ENCODE data around the gene HDGFL2.

HDGFL2 gene

GRCh38 chr19:4510435-4511255 lies 38.5 kb downstream of the HDGFL2 start:
- Histone ChIP-seq H4K8ac (ENCODE audit: low read depth, low read length) (no peak overlapping the region), H3K36me3 (ENCODE audit: control insufficient read depth, insufficient read depth, low read length) (no peaks in the 10 kb centered on the region), H2BK15ac (replicated peaks; ENCODE audit: low read depth) (no peak overlapping the region)

GRCh38 chr19:4511300-4512054 lies 39.4 kb downstream of the HDGFL2 start:
- H4K5ac ChIP-seq (ENCODE audit: low read length), result no peak overlapping the region
- no peaks in the 10 kb centered on the region for H3K4me1 ChIP-seq (ENCODE audit: control insufficient read depth, low read depth, low read length)
- H3K18ac ChIP-seq (ENCODE audit: low read length), result no peak overlapping the region
- no peak overlapping the region for H3K4me3 ChIP-seq (ENCODE audit: low read length)
- H3K9ac ChIP-seq (ENCODE audit: low read length), result no peak overlapping the region
- H3K27me3 ChIP-seq (ENCODE audit: insufficient read depth, low read length, poor library complexity), result no peaks in the 10 kb centered on the region
- no peak overlapping the region for H3K4ac ChIP-seq (ENCODE audit: low read depth, low read length)
- H3K79me2 ChIP-seq (ENCODE audit: control insufficient read depth, insufficient read depth, low read length), result no peaks in the 10 kb centered on the region
- H3K56ac ChIP-seq (ENCODE audit: low read length), result no peak overlapping the region
- H3K4me2 ChIP-seq (ENCODE audit: low read length), result no peak overlapping the region
- no peak overlapping the region for H3K23ac ChIP-seq (ENCODE audit: low read length)
- H3K27ac ChIP-seq (ENCODE audit: low read depth, low read length), result no peak overlapping the region
- H2BK5ac ChIP-seq (ENCODE audit: low read length), result no peak overlapping the region
- no peak overlapping the region for H4K8ac ChIP-seq (ENCODE audit: low read depth, low read length)
- no peak overlapping the region for H2BK120ac ChIP-seq (ENCODE audit: low read depth, low read length)
- H3K79me1 ChIP-seq (ENCODE audit: low read length), result no peaks in the 10 kb centered on the region
- H2AK5ac ChIP-seq (ENCODE audit: low read length), result no peak overlapping the region
- no peak overlapping the region for H2BK15ac ChIP-seq (replicated peaks; ENCODE audit: low read depth)
- H3K36me3 ChIP-seq (ENCODE audit: control insufficient read depth, insufficient read depth, low read length), result no peaks in the 10 kb centered on the region
- no CpG with 5 or more reads among the region's 27 CpGs for WGBS (ENCODE audit: extremely low coverage, insufficient coverage, low lambda C conversion rate)
- no peak for DNase-seq

More at GRCh38 chr19:4510435-4511255, 38.5 kb downstream of the HDGFL2 start:
- no peak overlapping the region for H3K4me3 ChIP-seq (ENCODE audit: low read length)
- no peak overlapping the region for H2BK5ac ChIP-seq (ENCODE audit: low read length)
- H3K18ac ChIP-seq (ENCODE audit: low read length), result no peak overlapping the region
- no peaks in the 10 kb centered on the region for H3K79me1 ChIP-seq (ENCODE audit: low read length)
- H3K79me2 ChIP-seq (ENCODE audit: control insufficient read depth, insufficient read depth, low read length), result no peaks in the 10 kb centered on the region
- no peak overlapping the region for H2BK120ac ChIP-seq (ENCODE audit: low read depth, low read length)
- no peak overlapping the region for H3K9ac ChIP-seq (ENCODE audit: low read length)
- no peak overlapping the region for H2AK5ac ChIP-seq (ENCODE audit: low read length)
- no peak for DNase-seq
- H3K4me1 ChIP-seq (ENCODE audit: control insufficient read depth, low read depth, low read length), result no peaks in the 10 kb centered on the region
- no CpG with 5 or more reads among the region's 37 CpGs for WGBS (ENCODE audit: extremely low coverage, insufficient coverage, low lambda C conversion rate)
- H3K56ac ChIP-seq (ENCODE audit: low read length), result no peak overlapping the region
- H3K27me3 ChIP-seq (ENCODE audit: insufficient read depth, low read length, poor library complexity), result no peaks in the 10 kb centered on the region
- no peak overlapping the region for H3K27ac ChIP-seq (ENCODE audit: low read depth, low read length)
- H4K5ac ChIP-seq (ENCODE audit: low read length), result no peak overlapping the region
- H3K23ac ChIP-seq (ENCODE audit: low read length), result no peak overlapping the region
- H3K4me2 ChIP-seq (ENCODE audit: low read length), result no peak overlapping the region
- no peak overlapping the region for H3K4ac ChIP-seq (ENCODE audit: low read depth, low read length)

- Histone ChIP-seq H3K18ac (ENCODE audit: low read length) (no peak overlapping the region), H3K36me3 (ENCODE audit: control insufficient read depth, insufficient read depth, low read length) (no peaks in the 10 kb centered on the region), H2BK15ac (replicated peaks; ENCODE audit: low read depth) (no peak overlapping the region), H3K4me1 (ENCODE audit: control insufficient read depth, low read depth, low read length) (no peaks in the 10 kb centered on the region), H3K27ac (ENCODE audit: low read depth, low read length) (no peak overlapping the region), H4K5ac (ENCODE audit: low read length) (no peak overlapping the region), H4K8ac (ENCODE audit: low read depth, low read length) (no peak overlapping the region), H2AK5ac (ENCODE audit: low read length) (no peak overlapping the region), H3K4me3 (ENCODE audit: low read length) (no peak overlapping the region), H3K23ac (ENCODE audit: low read length) (no peak overlapping the region), H3K9ac (ENCODE audit: low read length) (no peak overlapping the region), H3K4me2 (ENCODE audit: low read length) (no peak overlapping the region), H2BK5ac (ENCODE audit: low read length) (no peak overlapping the region), H3K79me1 (ENCODE audit: low read length) (no peaks in the 10 kb centered on the region), H3K79me2 (ENCODE audit: control insufficient read depth, insufficient read depth, low read length) (no peaks in the 10 kb centered on the region), H3K27me3 (ENCODE audit: insufficient read depth, low read length, poor library complexity) (no peaks in the 10 kb centered on the region), H2BK120ac (ENCODE audit: low read depth, low read length) (no peak overlapping the region), H3K4ac (ENCODE audit: low read depth, low read length) (no peak overlapping the region), H3K56ac (ENCODE audit: low read length) (no peak overlapping the region)
- WGBS (ENCODE audit: extremely low coverage, insufficient coverage, low lambda C conversion rate), result no CpG with 5 or more reads among the region's 17 CpGs
- no peak for DNase-seq
Observed at GRCh38 chr19:4512070-4512469, 40.0 kb downstream of the HDGFL2 start.

- no peaks in the 10 kb centered on the region for H3K79me2 ChIP-seq (ENCODE audit: control insufficient read depth, insufficient read depth, low read length)
- H3K79me1 ChIP-seq (ENCODE audit: low read length), result no peaks in the 10 kb centered on the region
- no peak overlapping the region for H2BK15ac ChIP-seq (replicated peaks; ENCODE audit: low read depth)
- H2BK120ac ChIP-seq (ENCODE audit: low read depth, low read length), result no peak overlapping the region
- no peak overlapping the region for H3K56ac ChIP-seq (ENCODE audit: low read length)
- no peak overlapping the region for H2BK5ac ChIP-seq (ENCODE audit: low read length)
- H3K18ac ChIP-seq (ENCODE audit: low read length), result no peak overlapping the region
- H3K4me2 ChIP-seq (ENCODE audit: low read length), result no peak overlapping the region
- H4K8ac ChIP-seq (ENCODE audit: low read depth, low read length), result no peak overlapping the region
- H2AK5ac ChIP-seq (ENCODE audit: low read length), result no peak overlapping the region
- no peak for DNase-seq
- H3K4me1 ChIP-seq (ENCODE audit: control insufficient read depth, low read depth, low read length), result no peaks in the 10 kb centered on the region
- H3K23ac ChIP-seq (ENCODE audit: low read length), result no peak overlapping the region
- no CpG with 5 or more reads among the region's 17 CpGs for WGBS (ENCODE audit: extremely low coverage, insufficient coverage, low lambda C conversion rate)
- no peak overlapping the region for H3K9ac ChIP-seq (ENCODE audit: low read length)
- no peak overlapping the region for H3K4ac ChIP-seq (ENCODE audit: low read depth, low read length)
- no peaks in the 10 kb centered on the region for H3K36me3 ChIP-seq (ENCODE audit: control insufficient read depth, insufficient read depth, low read length)
- H3K27ac ChIP-seq (ENCODE audit: low read depth, low read length), result no peak overlapping the region
- no peak overlapping the region for H4K5ac ChIP-seq (ENCODE audit: low read length)
- H3K4me3 ChIP-seq (ENCODE audit: low read length), result no peak overlapping the region
- no peaks in the 10 kb centered on the region for H3K27me3 ChIP-seq (ENCODE audit: insufficient read depth, low read length, poor library complexity)
Observed at GRCh38 chr19:4513248-4513647, 41.2 kb downstream of the HDGFL2 start.

- H4K5ac ChIP-seq (ENCODE audit: low read length), result no peak overlapping the region
- H3K27me3 ChIP-seq (ENCODE audit: insufficient read depth, low read length, poor library complexity), result no peaks in the 10 kb centered on the region
- H2BK15ac ChIP-seq (replicated peaks; ENCODE audit: low read depth), result no peak overlapping the region
- no peak for DNase-seq
- no peak overlapping the region for H2BK5ac ChIP-seq (ENCODE audit: low read length)
- H3K4me2 ChIP-seq (ENCODE audit: low read length), result no peak overlapping the region
- H3K18ac ChIP-seq (ENCODE audit: low read length), result no peak overlapping the region
- no peak overlapping the region for H3K4me3 ChIP-seq (ENCODE audit: low read length)
- no peaks in the 10 kb centered on the region for H3K4me1 ChIP-seq (ENCODE audit: control insufficient read depth, low read depth, low read length)
- H3K79me1 ChIP-seq (ENCODE audit: low read length), result no peaks in the 10 kb centered on the region
- H4K8ac ChIP-seq (ENCODE audit: low read depth, low read length), result no peak overlapping the region
- WGBS (ENCODE audit: extremely low coverage, insufficient coverage, low lambda C conversion rate), result no CpG with 5 or more reads among the region's 5 CpGs
- H3K4ac ChIP-seq (ENCODE audit: low read depth, low read length), result no peak overlapping the region
- H3K27ac ChIP-seq (ENCODE audit: low read depth, low read length), result no peak overlapping the region
- no peak overlapping the region for H2AK5ac ChIP-seq (ENCODE audit: low read length)
- H3K36me3 ChIP-seq (ENCODE audit: control insufficient read depth, insufficient read depth, low read length), result no peaks in the 10 kb centered on the region
- H3K9ac ChIP-seq (ENCODE audit: low read length), result no peak overlapping the region
- H3K23ac ChIP-seq (ENCODE audit: low read length), result no peak overlapping the region
- no peak overlapping the region for H3K56ac ChIP-seq (ENCODE audit: low read length)
- H3K79me2 ChIP-seq (ENCODE audit: control insufficient read depth, insufficient read depth, low read length), result no peaks in the 10 kb centered on the region
- no peak overlapping the region for H2BK120ac ChIP-seq (ENCODE audit: low read depth, low read length)
Observed at GRCh38 chr19:4515732-4516131, 43.6 kb downstream of the HDGFL2 start.

All from mesendoderm (in vitro differentiated cells).